HEK293 (cell line): ENCODE measurements around the gene DLG2.

Experiments used
- CTCF ChIA-PET: fragments of 350-600 bp; formaldehyde crosslinking; extraction: SDS; loops from one replicate; lab custom pipeline; 2021; ENCODE audit warnings: antibody characterized with exemption; lab: Yijun Ruan, JAX
- POLR2A ChIA-PET: fragments of 300-600 bp; formaldehyde crosslinking; extraction: SDS; loops from one replicate; lab custom pipeline; 2020; ENCODE audit warnings: antibody characterized with exemption, inconsistent platforms; lab: Yijun Ruan, JAX
- H3K27ac ChIP-seq: fragments of 200-500 bp; sonication (Bioruptor generic); 2 replicates; pipeline ENCODE4 v1.5.1; 2014; ENCODE audit warnings: low read depth, low read length, control low read depth, inconsistent platforms; ENCODE audit errors: extremely low read depth
- H3K36me3 ChIP-seq, 2 experiments: fragments of 200-500 bp in 1 of 2; sonication (Bioruptor generic) in 1 of 2; 1 replicate in 1 of 2; 2 replicates in 1 of 2; pipeline ENCODE4 v1.5.1; 2014 to 2017; ENCODE audit warnings: inconsistent platforms in 2 of 2, low read length in 2 of 2; ENCODE audit not compliant: control insufficient read depth in 2 of 2, insufficient read depth in 1 of 2
- H3K4me1 ChIP-seq: fragments of 200-500 bp; sonication (Bioruptor generic); 2 replicates; pipeline ENCODE4 v1.5.1; 2014; ENCODE audit warnings: mild to moderate bottlenecking, low read length, inconsistent platforms; ENCODE audit not compliant: control insufficient read depth, insufficient read depth
- H3K4me3 ChIP-seq: 2 replicates; pipeline ENCODE4 v1.5.1; 2011; ENCODE audit warnings: low read depth, mild to moderate bottlenecking, control low read depth, low read length, moderate library complexity
- H3K9me3 ChIP-seq: fragments of 200-500 bp; sonication (Bioruptor generic); 2 replicates; pipeline ENCODE4 v1.5.1; 2014; ENCODE audit warnings: low read depth, low read length, inconsistent platforms; ENCODE audit not compliant: control insufficient read depth, insufficient read depth
- GLI2 ChIP-seq: fragments of 450-650 bp; formaldehyde crosslinking; IDR thresholded peaks from 2 replicates; pipeline ENCODE4; 2017; ENCODE audit warnings: missing biosample characterization, missing genetic modification characterization, low read depth, borderline replicate concordance
- GLIS1 ChIP-seq: fragments of 450-650 bp; formaldehyde crosslinking; IDR thresholded peaks from 2 replicates; pipeline ENCODE4 v1.5.1; 2016; ENCODE audit warnings: missing biosample characterization, missing genetic modification characterization
- HOXD13 ChIP-seq: sonication (generic); formaldehyde crosslinking; IDR thresholded peaks from 2 replicates; pipeline ENCODE4 v1.8.0; 2022; ENCODE audit warnings: missing genetic modification reagents, borderline replicate concordance
- PRDM1 ChIP-seq: fragments of 450-650 bp; formaldehyde crosslinking; IDR thresholded peaks from 2 replicates; pipeline ENCODE4; 2016; ENCODE audit warnings: missing biosample characterization, missing genetic modification characterization
- SCRT2 ChIP-seq: fragments of 450-650 bp; formaldehyde crosslinking; IDR thresholded peaks from 2 replicates; pipeline ENCODE4 v1.5.1; 2016; ENCODE audit warnings: missing biosample characterization, missing genetic modification characterization
- TRIM28 ChIP-seq: IDR thresholded peaks from 2 replicates; pipeline ENCODE4 v1.6.1; 2011; ENCODE audit warnings: low read length, control low read depth, borderline replicate concordance
- YY1 ChIP-seq: fragments of 450-650 bp; formaldehyde crosslinking; IDR thresholded peaks from 2 replicates; pipeline ENCODE4 v1.5.1; 2018; ENCODE audit warnings: missing biosample characterization, missing genetic modification characterization
- ZFP37 ChIP-seq: fragments of 450-650 bp; formaldehyde crosslinking; IDR thresholded peaks from 2 replicates; pipeline ENCODE4 v1.5.1; 2016; ENCODE audit warnings: missing biosample characterization, missing genetic modification characterization
- ZNF132 ChIP-seq: fragments of 450-650 bp; formaldehyde crosslinking; IDR thresholded peaks from 2 replicates; pipeline ENCODE4 v1.5.1; 2017; ENCODE audit warnings: missing biosample characterization, missing genetic modification characterization, borderline replicate concordance
- ZNF138 ChIP-seq: fragments of 450-650 bp; formaldehyde crosslinking; IDR thresholded peaks from 2 replicates; pipeline ENCODE4 v1.5.1; 2016; ENCODE audit warnings: missing biosample characterization, missing genetic modification characterization, borderline replicate concordance
- ZNF169 ChIP-seq: fragments of 450-650 bp; formaldehyde crosslinking; IDR thresholded peaks from 2 replicates; pipeline ENCODE4 v1.5.1; 2016; ENCODE audit warnings: missing biosample characterization, missing genetic modification characterization
- ZNF404 ChIP-seq: fragments of 450-650 bp; formaldehyde crosslinking; IDR thresholded peaks from 2 replicates; pipeline ENCODE4 v1.5.1; 2017; ENCODE audit warnings: missing biosample characterization, missing genetic modification characterization
- ZNF549 ChIP-seq: fragments of 450-650 bp; IDR thresholded peaks from 2 replicates; pipeline ENCODE4 v1.5.1; 2018; ENCODE audit warnings: missing biosample characterization, missing genetic modification characterization, mild to moderate bottlenecking, inconsistent platforms, moderate library complexity
- ZNF555 ChIP-seq: fragments of 450-650 bp; formaldehyde crosslinking; conservative IDR thresholded peaks from 2 replicates; pipeline ENCODE4 v1.5.1; 2017; ENCODE audit warnings: missing biosample characterization, mild to moderate bottlenecking, missing genetic modification characterization, inconsistent platforms
- ZNF610 ChIP-seq: fragments of 450-650 bp; formaldehyde crosslinking; IDR thresholded peaks from 2 replicates; pipeline ENCODE4 v1.5.1; 2016; ENCODE audit warnings: missing biosample characterization, missing genetic modification characterization, borderline replicate concordance
- ZNF664 ChIP-seq: fragments of 450-650 bp; formaldehyde crosslinking; IDR thresholded peaks from 2 replicates; pipeline ENCODE4 v1.5.1; 2016; ENCODE audit warnings: missing biosample characterization, missing genetic modification characterization
- TF ChIP-seq, protein P1 (sequence below): fragments of 450-650 bp; formaldehyde crosslinking; conservative IDR thresholded peaks from 2 replicates; pipeline ENCODE4 v1.5.1; 2016; ENCODE audit warnings: low read depth, missing biosample characterization, missing genetic modification characterization
- TF ChIP-seq, protein P2 (sequence below): fragments of 450-650 bp; formaldehyde crosslinking; IDR thresholded peaks from 2 replicates; pipeline ENCODE4 v1.5.1; 2016; ENCODE audit warnings: missing biosample characterization, missing genetic modification characterization
- TF ChIP-seq, protein P3 (sequence below): fragments of 450-650 bp; formaldehyde crosslinking; IDR thresholded peaks from 2 replicates; pipeline ENCODE4 v1.5.1; 2017; ENCODE audit warnings: missing biosample characterization, missing genetic modification characterization
- TF ChIP-seq, protein P4 (sequence below): fragments of 450-650 bp; formaldehyde crosslinking; IDR thresholded peaks from 2 replicates; pipeline ENCODE4 v1.5.1; 2016; ENCODE audit warnings: missing biosample characterization, missing genetic modification characterization, low read depth
- TF ChIP-seq, protein P5 (sequence below): fragments of 450-650 bp; formaldehyde crosslinking; IDR thresholded peaks from 2 replicates; pipeline ENCODE4 v1.5.0; 2017; ENCODE audit warnings: missing biosample characterization, missing genetic modification characterization, borderline replicate concordance

DLG2 gene

DNA sequence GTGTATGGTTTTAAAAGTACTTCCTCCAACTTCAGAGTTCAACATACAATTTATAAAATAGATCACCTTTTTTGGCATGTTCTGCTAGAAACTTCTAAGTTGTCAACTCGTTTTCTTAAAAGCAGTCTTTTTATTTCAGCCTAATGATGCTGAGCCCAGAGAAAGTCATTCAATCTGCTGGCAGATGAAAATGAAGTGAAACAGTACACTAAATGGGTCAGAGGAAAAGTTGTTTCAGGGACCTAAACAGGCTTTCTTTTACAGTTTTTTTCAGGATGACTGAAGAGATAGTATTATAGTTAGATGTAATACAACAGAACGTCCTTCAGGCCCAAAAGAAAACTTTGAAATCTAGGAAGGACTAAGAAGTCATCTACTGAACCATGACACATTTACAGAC lies 1498.3 kb downstream of the DLG2 start (continued):
- TF ChIP-seq, protein P1, sequence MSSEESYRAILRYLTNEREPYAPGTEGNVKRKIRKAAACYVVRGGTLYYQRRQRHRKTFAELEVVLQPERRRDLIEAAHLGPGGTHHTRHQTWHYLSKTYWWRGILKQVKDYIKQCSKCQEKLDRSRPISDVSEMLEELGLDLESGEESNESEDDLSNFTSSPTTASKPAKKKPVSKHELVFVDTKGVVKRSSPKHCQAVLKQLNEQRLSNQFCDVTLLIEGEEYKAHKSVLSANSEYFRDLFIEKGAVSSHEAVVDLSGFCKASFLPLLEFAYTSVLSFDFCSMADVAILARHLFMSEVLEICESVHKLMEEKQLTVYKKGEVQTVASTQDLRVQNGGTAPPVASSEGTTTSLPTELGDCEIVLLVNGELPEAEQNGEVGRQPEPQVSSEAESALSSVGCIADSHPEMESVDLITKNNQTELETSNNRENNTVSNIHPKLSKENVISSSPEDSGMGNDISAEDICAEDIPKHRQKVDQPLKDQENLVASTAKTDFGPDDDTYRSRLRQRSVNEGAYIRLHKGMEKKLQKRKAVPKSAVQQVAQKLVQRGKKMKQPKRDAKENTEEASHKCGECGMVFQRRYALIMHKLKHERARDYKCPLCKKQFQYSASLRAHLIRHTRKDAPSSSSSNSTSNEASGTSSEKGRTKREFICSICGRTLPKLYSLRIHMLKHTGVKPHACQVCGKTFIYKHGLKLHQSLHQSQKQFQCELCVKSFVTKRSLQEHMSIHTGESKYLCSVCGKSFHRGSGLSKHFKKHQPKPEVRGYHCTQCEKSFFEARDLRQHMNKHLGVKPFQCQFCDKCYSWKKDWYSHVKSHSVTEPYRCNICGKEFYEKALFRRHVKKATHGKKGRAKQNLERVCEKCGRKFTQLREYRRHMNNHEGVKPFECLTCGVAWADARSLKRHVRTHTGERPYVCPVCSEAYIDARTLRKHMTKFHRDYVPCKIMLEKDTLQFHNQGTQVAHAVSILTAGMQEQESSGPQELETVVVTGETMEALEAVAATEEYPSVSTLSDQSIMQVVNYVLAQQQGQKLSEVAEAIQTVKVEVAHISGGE (tag by site-specific recombination): no peak
- TF ChIP-seq, protein P2, sequence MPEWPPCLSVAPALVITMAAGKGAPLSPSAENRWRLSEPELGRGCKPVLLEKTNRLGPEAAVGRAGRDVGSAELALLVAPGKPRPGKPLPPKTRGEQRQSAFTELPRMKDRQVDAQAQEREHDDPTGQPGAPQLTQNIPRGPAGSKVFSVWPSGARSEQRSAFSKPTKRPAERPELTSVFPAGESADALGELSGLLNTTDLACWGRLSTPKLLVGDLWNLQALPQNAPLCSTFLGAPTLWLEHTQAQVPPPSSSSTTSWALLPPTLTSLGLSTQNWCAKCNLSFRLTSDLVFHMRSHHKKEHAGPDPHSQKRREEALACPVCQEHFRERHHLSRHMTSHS: no peak
- no peak for TF ChIP-seq HOXD13 (CRISPR knock-in tag)
- no peak for TF ChIP-seq ZNF169 (tag by site-specific recombination)
- TF ChIP-seq SCRT2 (tag by site-specific recombination): no peak

DNA sequence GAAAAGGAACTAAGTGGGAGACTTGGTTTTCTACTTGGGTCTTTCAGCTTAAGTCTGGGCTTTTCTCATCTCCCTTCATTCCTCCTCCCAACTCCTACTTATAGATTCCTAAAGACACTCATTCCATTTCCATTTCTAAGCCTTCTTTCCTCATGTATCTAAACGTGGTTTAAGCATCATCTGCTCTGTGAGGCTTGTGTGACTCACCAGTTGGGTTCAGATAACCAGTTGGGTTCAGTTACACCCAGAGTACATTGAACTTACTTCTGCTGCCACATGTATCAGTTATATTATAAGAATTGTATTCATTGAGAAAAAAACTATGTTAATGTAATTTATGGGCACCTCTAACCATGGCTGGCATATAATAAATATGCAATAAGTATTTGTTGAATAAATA lies 1509.8 kb downstream of the DLG2 start:
- H3K27ac ChIP-seq: no peak overlapping the region
- no peak for TF ChIP-seq ZNF664
- no peak for TF ChIP-seq YY1 (tag by site-specific recombination)
- TF ChIP-seq, protein P3, sequence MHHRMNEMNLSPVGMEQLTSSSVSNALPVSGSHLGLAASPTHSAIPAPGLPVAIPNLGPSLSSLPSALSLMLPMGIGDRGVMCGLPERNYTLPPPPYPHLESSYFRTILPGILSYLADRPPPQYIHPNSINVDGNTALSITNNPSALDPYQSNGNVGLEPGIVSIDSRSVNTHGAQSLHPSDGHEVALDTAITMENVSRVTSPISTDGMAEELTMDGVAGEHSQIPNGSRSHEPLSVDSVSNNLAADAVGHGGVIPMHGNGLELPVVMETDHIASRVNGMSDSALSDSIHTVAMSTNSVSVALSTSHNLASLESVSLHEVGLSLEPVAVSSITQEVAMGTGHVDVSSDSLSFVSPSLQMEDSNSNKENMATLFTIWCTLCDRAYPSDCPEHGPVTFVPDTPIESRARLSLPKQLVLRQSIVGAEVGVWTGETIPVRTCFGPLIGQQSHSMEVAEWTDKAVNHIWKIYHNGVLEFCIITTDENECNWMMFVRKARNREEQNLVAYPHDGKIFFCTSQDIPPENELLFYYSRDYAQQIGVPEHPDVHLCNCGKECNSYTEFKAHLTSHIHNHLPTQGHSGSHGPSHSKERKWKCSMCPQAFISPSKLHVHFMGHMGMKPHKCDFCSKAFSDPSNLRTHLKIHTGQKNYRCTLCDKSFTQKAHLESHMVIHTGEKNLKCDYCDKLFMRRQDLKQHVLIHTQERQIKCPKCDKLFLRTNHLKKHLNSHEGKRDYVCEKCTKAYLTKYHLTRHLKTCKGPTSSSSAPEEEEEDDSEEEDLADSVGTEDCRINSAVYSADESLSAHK (tag by site-specific recombination): no peak
- no peak for TF ChIP-seq ZNF549 (tag by site-specific recombination)
- TF ChIP-seq ZNF555 (tag by site-specific recombination): no peak
- no peak for TF ChIP-seq GLIS1 (tag by site-specific recombination)
- no peak for TF ChIP-seq GLI2 (tag by site-specific recombination)
- no peak for TF ChIP-seq ZNF610 (tag by site-specific recombination)
- TF ChIP-seq, protein P4, sequence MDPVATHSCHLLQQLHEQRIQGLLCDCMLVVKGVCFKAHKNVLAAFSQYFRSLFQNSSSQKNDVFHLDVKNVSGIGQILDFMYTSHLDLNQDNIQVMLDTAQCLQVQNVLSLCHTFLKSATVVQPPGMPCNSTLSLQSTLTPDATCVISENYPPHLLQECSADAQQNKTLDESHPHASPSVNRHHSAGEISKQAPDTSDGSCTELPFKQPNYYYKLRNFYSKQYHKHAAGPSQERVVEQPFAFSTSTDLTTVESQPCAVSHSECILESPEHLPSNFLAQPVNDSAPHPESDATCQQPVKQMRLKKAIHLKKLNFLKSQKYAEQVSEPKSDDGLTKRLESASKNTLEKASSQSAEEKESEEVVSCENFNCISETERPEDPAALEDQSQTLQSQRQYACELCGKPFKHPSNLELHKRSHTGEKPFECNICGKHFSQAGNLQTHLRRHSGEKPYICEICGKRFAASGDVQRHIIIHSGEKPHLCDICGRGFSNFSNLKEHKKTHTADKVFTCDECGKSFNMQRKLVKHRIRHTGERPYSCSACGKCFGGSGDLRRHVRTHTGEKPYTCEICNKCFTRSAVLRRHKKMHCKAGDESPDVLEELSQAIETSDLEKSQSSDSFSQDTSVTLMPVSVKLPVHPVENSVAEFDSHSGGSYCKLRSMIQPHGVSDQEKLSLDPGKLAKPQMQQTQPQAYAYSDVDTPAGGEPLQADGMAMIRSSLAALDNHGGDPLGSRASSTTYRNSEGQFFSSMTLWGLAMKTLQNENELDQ: no peak
- TF ChIP-seq ZFP37 (tag by site-specific recombination): no peak
- TF ChIP-seq, protein P5, sequence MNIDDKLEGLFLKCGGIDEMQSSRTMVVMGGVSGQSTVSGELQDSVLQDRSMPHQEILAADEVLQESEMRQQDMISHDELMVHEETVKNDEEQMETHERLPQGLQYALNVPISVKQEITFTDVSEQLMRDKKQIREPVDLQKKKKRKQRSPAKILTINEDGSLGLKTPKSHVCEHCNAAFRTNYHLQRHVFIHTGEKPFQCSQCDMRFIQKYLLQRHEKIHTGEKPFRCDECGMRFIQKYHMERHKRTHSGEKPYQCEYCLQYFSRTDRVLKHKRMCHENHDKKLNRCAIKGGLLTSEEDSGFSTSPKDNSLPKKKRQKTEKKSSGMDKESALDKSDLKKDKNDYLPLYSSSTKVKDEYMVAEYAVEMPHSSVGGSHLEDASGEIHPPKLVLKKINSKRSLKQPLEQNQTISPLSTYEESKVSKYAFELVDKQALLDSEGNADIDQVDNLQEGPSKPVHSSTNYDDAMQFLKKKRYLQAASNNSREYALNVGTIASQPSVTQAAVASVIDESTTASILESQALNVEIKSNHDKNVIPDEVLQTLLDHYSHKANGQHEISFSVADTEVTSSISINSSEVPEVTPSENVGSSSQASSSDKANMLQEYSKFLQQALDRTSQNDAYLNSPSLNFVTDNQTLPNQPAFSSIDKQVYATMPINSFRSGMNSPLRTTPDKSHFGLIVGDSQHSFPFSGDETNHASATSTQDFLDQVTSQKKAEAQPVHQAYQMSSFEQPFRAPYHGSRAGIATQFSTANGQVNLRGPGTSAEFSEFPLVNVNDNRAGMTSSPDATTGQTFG (tag by site-specific recombination): no peak
- TF ChIP-seq PRDM1 (tag by site-specific recombination): no peak
- no peak for TF ChIP-seq TRIM28
- no peak for TF ChIP-seq ZNF404 (tag by site-specific recombination)
- TF ChIP-seq ZNF138 (tag by site-specific recombination): no peak
- no peak for TF ChIP-seq ZNF132
- ChIA-PET CTCF (interaction anchor here (0.6 kb wide), 1 partner anchor 1452 kb away, joined by 3 read pairs; no protein-coding TSS in a partner anchor), POLR2A (no interaction called here)
- H3K36me3 ChIP-seq: no peaks in the 10 kb centered on the region
- no peak overlapping the region for H3K4me3 ChIP-seq
- no peaks in the 10 kb centered on the region for H3K9me3 ChIP-seq
- H3K4me1 ChIP-seq: no peaks in the 10 kb centered on the region
